ENCODE results near the gene MRPL18. TPM values are rescaled to one million over a fixed set of nuclear protein-coding genes. Genes with fewer than 3 reads are reported as not detected.
A peak's percentile ranks its signal among the peaks of the same experiment; 100 is the strongest.

The MRPL18 gene
- total RNA-seq, 4 donors from 2014 or later = 58.0 to 107 (median 66.3) TPM

DNA sequence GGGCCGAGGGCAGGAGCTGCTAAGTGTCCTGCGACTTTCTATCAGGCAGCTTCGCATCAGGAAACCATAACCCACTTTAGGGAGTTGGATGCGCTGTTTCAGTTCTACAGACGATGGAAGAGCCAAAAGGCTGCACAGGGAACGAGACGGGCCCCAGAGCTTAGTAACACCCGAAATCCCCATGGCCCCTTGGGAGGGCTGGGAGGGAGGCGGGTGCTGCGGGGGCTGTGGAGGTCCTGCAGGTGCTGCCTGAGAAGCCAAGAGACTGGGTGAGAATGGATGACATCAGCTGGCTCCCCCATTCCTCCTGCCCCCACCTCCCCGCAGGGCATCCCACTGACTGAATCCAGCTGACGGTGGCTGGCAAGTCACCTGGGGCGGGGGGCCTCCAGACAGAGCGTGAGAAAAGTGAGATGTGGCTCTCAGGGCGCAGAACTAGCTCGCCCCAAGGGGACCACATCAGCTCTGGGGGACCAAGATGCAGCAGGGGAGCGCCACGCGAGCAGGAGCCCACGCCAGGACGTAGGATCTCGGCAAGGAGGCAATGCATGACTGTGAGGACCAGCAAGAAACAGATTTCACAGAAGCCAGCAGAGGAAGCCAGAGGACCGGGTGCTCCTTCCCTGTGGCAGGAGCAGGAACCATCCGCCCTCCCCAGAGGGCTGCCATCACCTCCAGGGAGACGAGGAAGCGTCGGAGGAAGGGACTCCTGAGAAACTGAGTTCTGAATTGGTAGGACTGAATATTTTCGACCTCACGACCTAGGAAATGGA lies 46.6 kb downstream of the MRPL18 start:
- H3K4me3 ChIP-seq = no peak overlapping the region
- TF ChIP-seq, protein P1, sequence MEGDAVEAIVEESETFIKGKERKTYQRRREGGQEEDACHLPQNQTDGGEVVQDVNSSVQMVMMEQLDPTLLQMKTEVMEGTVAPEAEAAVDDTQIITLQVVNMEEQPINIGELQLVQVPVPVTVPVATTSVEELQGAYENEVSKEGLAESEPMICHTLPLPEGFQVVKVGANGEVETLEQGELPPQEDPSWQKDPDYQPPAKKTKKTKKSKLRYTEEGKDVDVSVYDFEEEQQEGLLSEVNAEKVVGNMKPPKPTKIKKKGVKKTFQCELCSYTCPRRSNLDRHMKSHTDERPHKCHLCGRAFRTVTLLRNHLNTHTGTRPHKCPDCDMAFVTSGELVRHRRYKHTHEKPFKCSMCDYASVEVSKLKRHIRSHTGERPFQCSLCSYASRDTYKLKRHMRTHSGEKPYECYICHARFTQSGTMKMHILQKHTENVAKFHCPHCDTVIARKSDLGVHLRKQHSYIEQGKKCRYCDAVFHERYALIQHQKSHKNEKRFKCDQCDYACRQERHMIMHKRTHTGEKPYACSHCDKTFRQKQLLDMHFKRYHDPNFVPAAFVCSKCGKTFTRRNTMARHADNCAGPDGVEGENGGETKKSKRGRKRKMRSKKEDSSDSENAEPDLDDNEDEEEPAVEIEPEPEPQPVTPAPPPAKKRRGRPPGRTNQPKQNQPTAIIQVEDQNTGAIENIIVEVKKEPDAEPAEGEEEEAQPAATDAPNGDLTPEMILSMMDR (IDR thresholded peaks at IDR 0.05) = no peak
- TF ChIP-seq POLR2AphosphoS5 (IDR thresholded peaks at IDR 0.05) = no peak
- no peak for TF ChIP-seq POLR2A (IDR thresholded peaks at IDR 0.05)
- no peak for TF ChIP-seq EP300 (IDR thresholded peaks at IDR 0.05)
- peak; percentile 20 for ATAC-seq
- no peaks in the 10 kb centered on the region for H3K9me3 ChIP-seq
- H3K27me3 ChIP-seq = no peaks in the 10 kb centered on the region
- H3K36me3 ChIP-seq = no peaks in the 10 kb centered on the region
- no peak overlapping the region for H3K27ac ChIP-seq
- H3K4me1 ChIP-seq = no peaks in the 10 kb centered on the region
- 78 to 80% methylated on average over 6 to 9 of the region's 29 CpGs for WGBS, 2 donors (ENCODE audit: low coverage in 1 of 2)

- TF ChIP-seq POLR2AphosphoS5 (IDR thresholded peaks at IDR 0.05) = no peak
- TF ChIP-seq, protein P1 (IDR thresholded peaks at IDR 0.05) = no peak
- TF ChIP-seq POLR2A (IDR thresholded peaks at IDR 0.05) = no peak
- TF ChIP-seq EP300 (IDR thresholded peaks at IDR 0.05) = no peak
- Histone ChIP-seq H3K27ac (no peak overlapping the region), H3K27me3 (no peaks in the 10 kb centered on the region), H3K4me1 (no peaks in the 10 kb centered on the region), H3K9me3 (no peaks in the 10 kb centered on the region), H3K4me3 (no peak overlapping the region), H3K36me3 (no peaks in the 10 kb centered on the region)
- 85 to 92% methylated on average over 6 to 8 of the region's 8 CpGs for WGBS, 2 donors (ENCODE audit: low coverage in 1 of 2)
- no peak for ATAC-seq
Observed at GRCh38 chr6:159837511-159837910, 47.2 kb downstream of the MRPL18 start.

GRCh38 chr6:159838020-159838744 lies 47.9 kb downstream of the MRPL18 start:
- Histone ChIP-seq H3K4me3 (no peak overlapping the region), H3K9me3 (no peaks in the 10 kb centered on the region), H3K36me3 (no peaks in the 10 kb centered on the region), H3K27me3 (no peaks in the 10 kb centered on the region), H3K27ac (no peak overlapping the region), H3K4me1 (no peaks in the 10 kb centered on the region)
- TF ChIP-seq, protein P1 (IDR thresholded peaks at IDR 0.05) = no peak
- TF ChIP-seq POLR2A (IDR thresholded peaks at IDR 0.05) (no peak), EP300 (IDR thresholded peaks at IDR 0.05) (no peak), POLR2AphosphoS5 (IDR thresholded peaks at IDR 0.05) (no peak)
- no peak for ATAC-seq
- WGBS, 2 donors (ENCODE audit: low coverage in 1 of 2) = 74 to 83% methylated on average over 4 to 7 of the region's 7 CpGs

- H3K4me3 ChIP-seq = no peak overlapping the region
- H3K27me3 ChIP-seq = no peaks in the 10 kb centered on the region
- no peak for ATAC-seq
- no peak overlapping the region for H3K27ac ChIP-seq
- 50 to 56% methylated on average over 2 to 4 of the region's 4 CpGs for whole genome bisulfite sequencing, 2 donors (ENCODE audit: low coverage in 1 of 2)
- H3K36me3 ChIP-seq = no peaks in the 10 kb centered on the region
- no peak for TF ChIP-seq EP300 (IDR thresholded peaks at IDR 0.05)
- no peak for TF ChIP-seq POLR2AphosphoS5 (IDR thresholded peaks at IDR 0.05)
- TF ChIP-seq, protein P1 (IDR thresholded peaks at IDR 0.05) = no peak
- no peak for TF ChIP-seq POLR2A (IDR thresholded peaks at IDR 0.05)
- no peaks in the 10 kb centered on the region for H3K4me1 ChIP-seq
- no peaks in the 10 kb centered on the region for H3K9me3 ChIP-seq
Observed at GRCh38 chr6:159842035-159842434, 51.8 kb downstream of the MRPL18 start.
